Neural cell (in vitro differentiated cells): ENCODE results near the gene ARL15. TPM values are rescaled to one million over a fixed set of nuclear protein-coding genes. Genes with fewer than 3 reads are reported as not detected.

Source experiments
- H2AFZ ChIP-seq: fragments of 200-600, 300-800 bp; sonication (generic), shearing (Covaris generic); 2 replicates; pipeline ENCODE4 v1.6.0; 2014; ENCODE audit warnings: low read depth, mild to moderate bottlenecking, antibody characterized with exemption, low read length, moderate library complexity
- H3F3A ChIP-seq: fragments of 200-600 bp; shearing (Covaris generic); 2 replicates; pipeline ENCODE4 v1.6.1; 2016; ENCODE audit warnings: mild to moderate bottlenecking, moderate library complexity, mixed read lengths, antibody characterized with exemption, low read length; ENCODE audit not compliant: insufficient read depth, poor library complexity, severe bottlenecking
- H3K27ac ChIP-seq: fragments of 200-600, 300-800 bp; sonication (generic), shearing (Covaris generic); 2 replicates; pipeline ENCODE4 v1.5.1; 2014; ENCODE audit warnings: mild to moderate bottlenecking, low read length, moderate library complexity
- H3K27me3 ChIP-seq: fragments of 300-800, 200-600 bp; sonication (generic), shearing (Covaris generic); 2 replicates; pipeline ENCODE4 v1.6.0; 2014; ENCODE audit warnings: mild to moderate bottlenecking, low read depth, low read length, moderate library complexity; ENCODE audit not compliant: insufficient read depth
- H3K36me3 ChIP-seq: fragments of 300-800, 200-600 bp; sonication (generic), shearing (Covaris generic); 2 replicates; pipeline ENCODE4 v1.5.1; 2014; ENCODE audit warnings: mild to moderate bottlenecking, antibody characterized with exemption, low read length, moderate library complexity; ENCODE audit not compliant: insufficient read depth
- H3K4me2 ChIP-seq: fragments of 300-800, 200-600 bp; sonication (generic), shearing (Covaris generic); 2 replicates; pipeline ENCODE4 v1.6.0; 2014; ENCODE audit warnings: mild to moderate bottlenecking, low read length
- H3K4me3 ChIP-seq: fragments of 300-800, 200-600 bp; sonication (generic), shearing (Covaris generic); 2 replicates; pipeline ENCODE4 v1.5.1; 2014; ENCODE audit warnings: mild to moderate bottlenecking, low read length, moderate library complexity
- H3K79me2 ChIP-seq: fragments of 200-600 bp; shearing (Covaris generic); replicated peaks from 2 replicates; pipeline ENCODE4 v1.6.0; 2014; ENCODE audit warnings: mild to moderate bottlenecking, low read length, moderate library complexity; ENCODE audit not compliant: insufficient read depth
- H3K9ac ChIP-seq: fragments of 300-800, 200-600 bp; sonication (generic), shearing (Covaris generic); 2 replicates; pipeline ENCODE4 v1.6.1; 2016; ENCODE audit warnings: mild to moderate bottlenecking, low read length, mixed read lengths
- H3K9me2 ChIP-seq: fragments of 200-600 bp; shearing (Covaris generic); 2 replicates; pipeline ENCODE4 v1.6.1; 2016; ENCODE audit warnings: mild to moderate bottlenecking, low read length, mixed read lengths; ENCODE audit not compliant: insufficient read depth
- H3K9me3 ChIP-seq: fragments of 200-600, 300-800 bp; sonication (generic), shearing (Covaris generic); 2 replicates; pipeline ENCODE4 v1.6.1; 2016; ENCODE audit warnings: mild to moderate bottlenecking, mixed run types, low read length, moderate library complexity, mixed read lengths
- H4K20me1 ChIP-seq: fragments of 200-600 bp; shearing (Covaris generic); 2 replicates; pipeline ENCODE4 v1.6.1; 2016; ENCODE audit warnings: mild to moderate bottlenecking, mixed run types; ENCODE audit not compliant: insufficient read depth
- CTCF ChIP-seq: fragments of 450-650 bp; IDR thresholded peaks from 2 replicates; pipeline ENCODE4 v1.5.1; 2014; ENCODE audit warnings: antibody characterized with exemption, mild to moderate bottlenecking, moderate library complexity; ENCODE audit not compliant: poor library complexity, severe bottlenecking
- EP300 ChIP-seq: fragments of 450-650 bp; conservative IDR thresholded peaks from 2 replicates; pipeline ENCODE4 v1.6.1; 2014; ENCODE audit warnings: antibody characterized with exemption, mild to moderate bottlenecking, moderate library complexity; ENCODE audit not compliant: poor library complexity, severe bottlenecking
- EZH2 ChIP-seq: fragments of 200-600, 300-800 bp; shearing (Covaris generic), sonication (generic); IDR thresholded peaks from 2 replicates; pipeline ENCODE4 v1.6.1; 2014; ENCODE audit warnings: antibody characterized with exemption, low read length, borderline replicate concordance, mild to moderate bottlenecking; ENCODE audit not compliant: insufficient read depth, poor library complexity, severe bottlenecking
- MXI1 ChIP-seq: fragments of 450-650 bp; conservative IDR thresholded peaks from 2 replicates; pipeline ENCODE4 v1.6.1; 2014; ENCODE audit warnings: antibody characterized with exemption, mild to moderate bottlenecking; ENCODE audit not compliant: poor library complexity, severe bottlenecking
- POLR2AphosphoS5 ChIP-seq: IDR thresholded peaks from 2 replicates; pipeline ENCODE4 v1.6.1; 2012
- RAD21 ChIP-seq: fragments of 450-650 bp; conservative IDR thresholded peaks from 2 replicates; pipeline ENCODE4 v1.6.1; 2014; ENCODE audit warnings: antibody characterized with exemption, mild to moderate bottlenecking, moderate library complexity
- REST ChIP-seq: IDR thresholded peaks from 2 replicates; pipeline ENCODE4 v1.6.1; 2012; ENCODE audit warnings: borderline replicate concordance
- SMC3 ChIP-seq: fragments of 450-650 bp; conservative IDR thresholded peaks from 2 replicates; pipeline ENCODE4 v1.6.1; 2014; ENCODE audit warnings: antibody characterized with exemption, mild to moderate bottlenecking, moderate library complexity; ENCODE audit not compliant: poor library complexity
- TAF1 ChIP-seq: IDR thresholded peaks from 2 replicates; pipeline ENCODE4 v1.6.1; 2012; ENCODE audit warnings: low read depth
- polyA plus RNA-seq: library from polyadenylated mRNA; depleted of rRNA; stranded (reverse); fragments of >200 nt; gene quantifications from 2 replicates; pipeline ENCODE4 v1.2.3, GENCODE V29; 2014

Gene ARL15
- polyA plus RNA-seq, 1 donor from 2014 or later, result 51.9 TPM

GRCh38 chr5:53874409-53874808 lies 436.0 kb downstream of the ARL15 start:
- H3K27me3 ChIP-seq, result no peaks in the 10 kb centered on the region
- H2AFZ ChIP-seq, result no peak overlapping the region
- H3F3A ChIP-seq, result no peaks in the 10 kb centered on the region
- no peaks in the 10 kb centered on the region for H4K20me1 ChIP-seq
- TF ChIP-seq EP300 (no peak), SMC3 (no peak), REST (no peak), POLR2AphosphoS5 (no peak), CTCF (no peak), MXI1 (no peak), RAD21 (no peak), EZH2 (no peak), TAF1 (no peak)
- H3K36me3 ChIP-seq, result no peaks in the 10 kb centered on the region
- no peaks in the 10 kb centered on the region for H3K79me2 ChIP-seq
- H3K4me3 ChIP-seq, result no peak overlapping the region
- no peak overlapping the region for H3K4me2 ChIP-seq
- H3K27ac ChIP-seq, result no peak overlapping the region
- no peak overlapping the region for H3K9ac ChIP-seq
- no peaks in the 10 kb centered on the region for H3K9me2 ChIP-seq
- H3K9me3 ChIP-seq, result no peaks in the 10 kb centered on the region

- Histone ChIP-seq H3F3A (no peaks in the 10 kb centered on the region), H3K79me2 (no peaks in the 10 kb centered on the region), H3K27ac (no peak overlapping the region), H3K4me2 (no peak overlapping the region), H3K4me3 (no peak overlapping the region), H4K20me1 (no peaks in the 10 kb centered on the region), H3K9me2 (no peaks in the 10 kb centered on the region), H3K9me3 (no peaks in the 10 kb centered on the region), H3K36me3 (no peaks in the 10 kb centered on the region), H3K9ac (no peak overlapping the region), H2AFZ (no peak overlapping the region), H3K27me3 (no peaks in the 10 kb centered on the region)
- TF ChIP-seq MXI1, result no peak
- TF ChIP-seq SMC3, result no peak
- no peak for TF ChIP-seq RAD21
- no peak for TF ChIP-seq EZH2
- TF ChIP-seq EP300, result no peak
- TF ChIP-seq TAF1, result no peak
- TF ChIP-seq POLR2AphosphoS5, result no peak
- TF ChIP-seq REST, result no peak
- TF ChIP-seq CTCF, result no peak
These were observed 437.1 kb downstream of the ARL15 start for GRCh38 chr5:53873235-53873634.
